HG02870 (cell line): ENCODE measurements around the gene ZMYND8.
"Not testable (repeated sequence)": the region's sequence is repeated elsewhere in the genome, so short reads cannot be mapped to it uniquely, and the experiment has no call there.

Experiments
- ATAC-seq: cut with Tn5 transposase; IDR thresholded peaks from one replicate; pipeline ENCODE4 v1.9.1; 2021; ENCODE audit warnings: mild to moderate bottlenecking, moderate library complexity; ENCODE audit not compliant: unreplicated experiment

ZMYND8 gene

GRCh38 chr20:47252879-47253307 is 103.6 kb downstream of the ZMYND8 start:
- ATAC-seq, result no peak

GRCh38 chr20:47251154-47252020 is 105.1 kb downstream of the ZMYND8 start:
- no peak for ATAC-seq

- no peak for ATAC-seq
These were observed 106.1 kb downstream of the ZMYND8 start for GRCh38 chr20:47250360-47250759.

GRCh38 chr20:47249913-47250312 is 106.6 kb downstream of the ZMYND8 start:
- no peak for ATAC-seq

GRCh38 chr20:47248448-47248966 is 108.0 kb downstream of the ZMYND8 start:
- no peak for ATAC-seq

GRCh38 chr20:47247972-47248371 is 108.5 kb downstream of the ZMYND8 start:
- no peak for ATAC-seq

- ATAC-seq, result no peak
These were observed 110.3 kb downstream of the ZMYND8 start for GRCh38 chr20:47246061-47246777.

- ATAC-seq, result not testable (repeated sequence)
These were observed 111.3 kb downstream of the ZMYND8 start for GRCh38 chr20:47245166-47245565.

- ATAC-seq, result no peak
These were observed 112.0 kb downstream of the ZMYND8 start for GRCh38 chr20:47244451-47244850.

GRCh38 chr20:47243532-47244305 is 112.8 kb downstream of the ZMYND8 start:
- ATAC-seq, result no peak

GRCh38 chr20:47243003-47243402 is 113.5 kb downstream of the ZMYND8 start:
- ATAC-seq, result no peak

- ATAC-seq, result no peak
These were observed 115.1 kb downstream of the ZMYND8 start for GRCh38 chr20:47241345-47241781.

GRCh38 chr20:47240096-47240495 is 116.4 kb downstream of the ZMYND8 start:
- not testable (repeated sequence) for ATAC-seq

- ATAC-seq, result no peak
These were observed 116.8 kb downstream of the ZMYND8 start for GRCh38 chr20:47239719-47240067.

GRCh38 chr20:47238780-47239718 is 117.5 kb downstream of the ZMYND8 start:
- no peak for ATAC-seq

GRCh38 chr20:47237715-47238114 is 118.8 kb downstream of the ZMYND8 start:
- no peak for ATAC-seq

- no peak for ATAC-seq
These were observed 119.9 kb downstream of the ZMYND8 start for GRCh38 chr20:47236639-47236900.

GRCh38 chr20:47235853-47236638 is 120.5 kb downstream of the ZMYND8 start:
- no peak for ATAC-seq

GRCh38 chr20:47235111-47235510 is 121.4 kb downstream of the ZMYND8 start:
- no peak for ATAC-seq
